ENCODE data around the gene STK39. TPM values are rescaled to one million over a fixed set of nuclear protein-coding genes. Genes with fewer than 3 reads are reported as not detected.
"Not testable (repeated sequence)": the region's sequence is repeated elsewhere in the genome, so short reads cannot be mapped to it uniquely, and the experiment has no call there.

The STK39 gene
- polyA plus RNA-seq, 1 donor (not counting 4 experiments of a cell fraction or from before 2014, with no cell fraction given): 20.7 TPM

DNA sequence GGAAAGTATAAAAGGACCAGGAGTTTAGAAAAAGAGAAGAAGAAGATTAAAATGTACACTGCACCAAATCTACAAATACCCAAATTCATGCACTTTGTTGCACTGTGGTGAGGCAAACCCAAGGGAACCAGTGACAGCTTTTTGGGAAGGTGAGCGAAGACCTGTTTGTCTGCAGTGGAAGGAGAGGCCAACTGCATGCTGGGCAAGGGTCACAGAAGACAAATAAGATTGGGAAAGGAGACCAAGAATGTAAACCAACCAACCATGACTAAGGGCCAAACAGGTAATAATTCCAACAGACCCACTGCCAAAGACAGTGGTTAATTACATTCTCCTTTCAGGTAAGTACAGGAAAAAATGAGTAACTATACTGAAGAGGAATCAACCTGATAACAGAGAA lies 202.8 kb downstream of the STK39 start:
- Histone ChIP-seq H2AFZ (ENCODE audit: control insufficient read depth, low read length) (no peak overlapping the region), H3K4me3 (ENCODE audit: control insufficient read depth in 2 of 3, extremely low read depth in 1 of 3, insufficient read depth in 2 of 3, low read depth in 1 of 3, low read length in 3 of 3) (no peak overlapping the region), H3K9me3 (ENCODE audit: control insufficient read depth, low read depth, low read length) (no peaks in the 10 kb centered on the region), H3K27me3 (ENCODE audit: control insufficient read depth, extremely low read depth, insufficient read depth, low read length) (no peaks in the 10 kb centered on the region), H3K9me1 (ENCODE audit: control insufficient read depth, extremely low read depth, insufficient read depth, low read length) (no peaks in the 10 kb centered on the region), H3K4me2 (ENCODE audit: control insufficient read depth, extremely low read depth, insufficient read depth, low read depth, low read length) (no peak overlapping the region), H4K20me1 (ENCODE audit: control insufficient read depth, extremely low read depth, insufficient read depth, low read length) (no peaks in the 10 kb centered on the region), H3K27ac (ENCODE audit: control insufficient read depth, insufficient read depth, low read length) (no peak overlapping the region), H3K79me2 (ENCODE audit: control insufficient read depth, insufficient read depth, low read length) (no peaks in the 10 kb centered on the region), H3K36me3 (ENCODE audit: control insufficient read depth in 2 of 2, extremely low read depth in 1 of 2, insufficient read depth in 2 of 2, low read length in 2 of 2) (no peaks in the 10 kb centered on the region), H3K9ac (ENCODE audit: control insufficient read depth, extremely low read depth, insufficient read depth, low read length) (no peak overlapping the region), H3K4me1 (ENCODE audit: control insufficient read depth, extremely low read depth, insufficient read depth, low read length) (no peaks in the 10 kb centered on the region)
- dilution Hi-C loops (cut with MboI; ENCODE audit: extremely low pct_ligation_motif_present, low sequenced_read_pairs): no loop called here
- TF ChIP-seq, protein P1, sequence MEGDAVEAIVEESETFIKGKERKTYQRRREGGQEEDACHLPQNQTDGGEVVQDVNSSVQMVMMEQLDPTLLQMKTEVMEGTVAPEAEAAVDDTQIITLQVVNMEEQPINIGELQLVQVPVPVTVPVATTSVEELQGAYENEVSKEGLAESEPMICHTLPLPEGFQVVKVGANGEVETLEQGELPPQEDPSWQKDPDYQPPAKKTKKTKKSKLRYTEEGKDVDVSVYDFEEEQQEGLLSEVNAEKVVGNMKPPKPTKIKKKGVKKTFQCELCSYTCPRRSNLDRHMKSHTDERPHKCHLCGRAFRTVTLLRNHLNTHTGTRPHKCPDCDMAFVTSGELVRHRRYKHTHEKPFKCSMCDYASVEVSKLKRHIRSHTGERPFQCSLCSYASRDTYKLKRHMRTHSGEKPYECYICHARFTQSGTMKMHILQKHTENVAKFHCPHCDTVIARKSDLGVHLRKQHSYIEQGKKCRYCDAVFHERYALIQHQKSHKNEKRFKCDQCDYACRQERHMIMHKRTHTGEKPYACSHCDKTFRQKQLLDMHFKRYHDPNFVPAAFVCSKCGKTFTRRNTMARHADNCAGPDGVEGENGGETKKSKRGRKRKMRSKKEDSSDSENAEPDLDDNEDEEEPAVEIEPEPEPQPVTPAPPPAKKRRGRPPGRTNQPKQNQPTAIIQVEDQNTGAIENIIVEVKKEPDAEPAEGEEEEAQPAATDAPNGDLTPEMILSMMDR (optimal IDR thresholded peaks at IDR 0.05 in 1 of 3, IDR thresholded peaks at IDR 0.05 in 1 of 3, conservative IDR thresholded peaks at IDR 0.05 in 1 of 3; ENCODE audit: extremely low read depth in 1 of 3, insufficient read depth in 2 of 3, low read length in 3 of 3): no peak
- no peak for TF ChIP-seq EZH2 (IDR thresholded peaks at IDR 0.05; ENCODE audit: low read length)
- no peak for FAIRE-seq
- no peak for DNase-seq (ENCODE audit: low read depth, low spot score)

- DNase-seq (ENCODE audit: low read depth, low spot score) (no peak), FAIRE-seq (no peak)
- no peak overlapping the region for H3K4me2 ChIP-seq (ENCODE audit: control insufficient read depth, extremely low read depth, insufficient read depth, low read depth, low read length)
- no peaks in the 10 kb centered on the region for H3K36me3 ChIP-seq (ENCODE audit: control insufficient read depth in 2 of 2, extremely low read depth in 1 of 2, insufficient read depth in 2 of 2, low read length in 2 of 2)
- H3K27me3 ChIP-seq (ENCODE audit: control insufficient read depth, extremely low read depth, insufficient read depth, low read length): no peaks in the 10 kb centered on the region
- H3K79me2 ChIP-seq (ENCODE audit: control insufficient read depth, insufficient read depth, low read length): no peaks in the 10 kb centered on the region
- TF ChIP-seq, protein P1 (optimal IDR thresholded peaks at IDR 0.05 in 1 of 3, IDR thresholded peaks at IDR 0.05 in 1 of 3, conservative IDR thresholded peaks at IDR 0.05 in 1 of 3; ENCODE audit: extremely low read depth in 1 of 3, insufficient read depth in 2 of 3, low read length in 3 of 3): no peak
- TF ChIP-seq EZH2 (IDR thresholded peaks at IDR 0.05; ENCODE audit: low read length): no peak
- H2AFZ ChIP-seq (ENCODE audit: control insufficient read depth, low read length): no peak overlapping the region
- no peaks in the 10 kb centered on the region for H3K9me1 ChIP-seq (ENCODE audit: control insufficient read depth, extremely low read depth, insufficient read depth, low read length)
- H4K20me1 ChIP-seq (ENCODE audit: control insufficient read depth, extremely low read depth, insufficient read depth, low read length): no peaks in the 10 kb centered on the region
- no peak overlapping the region for H3K4me3 ChIP-seq (ENCODE audit: control insufficient read depth in 2 of 3, extremely low read depth in 1 of 3, insufficient read depth in 2 of 3, low read depth in 1 of 3, low read length in 3 of 3)
- no peak overlapping the region for H3K9ac ChIP-seq (ENCODE audit: control insufficient read depth, extremely low read depth, insufficient read depth, low read length)
- no peak overlapping the region for H3K27ac ChIP-seq (ENCODE audit: control insufficient read depth, insufficient read depth, low read length)
- no peaks in the 10 kb centered on the region for H3K4me1 ChIP-seq (ENCODE audit: control insufficient read depth, extremely low read depth, insufficient read depth, low read length)
- no peaks in the 10 kb centered on the region for H3K9me3 ChIP-seq (ENCODE audit: control insufficient read depth, low read depth, low read length)
- dilution Hi-C loops (cut with MboI; ENCODE audit: extremely low pct_ligation_motif_present, low sequenced_read_pairs): no loop called here
Measured at GRCh38 chr2:168044176-168044575, 203.2 kb downstream of the STK39 start.

GRCh38 chr2:168042127-168042824 lies 205.1 kb downstream of the STK39 start:
- H3K79me2 ChIP-seq (ENCODE audit: control insufficient read depth, insufficient read depth, low read length); H3K27ac ChIP-seq (ENCODE audit: control insufficient read depth, insufficient read depth, low read length); DNase-seq (ENCODE audit: low read depth, low spot score); H3K4me3 ChIP-seq (ENCODE audit: control insufficient read depth in 2 of 3, extremely low read depth in 1 of 3, insufficient read depth in 2 of 3, low read depth in 1 of 3, low read length in 3 of 3); H3K9ac ChIP-seq (ENCODE audit: control insufficient read depth, extremely low read depth, insufficient read depth, low read length); H3K4me2 ChIP-seq (ENCODE audit: control insufficient read depth, extremely low read depth, insufficient read depth, low read depth, low read length); H3K27me3 ChIP-seq (ENCODE audit: control insufficient read depth, extremely low read depth, insufficient read depth, low read length); H4K20me1 ChIP-seq (ENCODE audit: control insufficient read depth, extremely low read depth, insufficient read depth, low read length); H3K4me1 ChIP-seq (ENCODE audit: control insufficient read depth, extremely low read depth, insufficient read depth, low read length); H3K9me3 ChIP-seq (ENCODE audit: control insufficient read depth, low read depth, low read length); FAIRE-seq; H3K36me3 ChIP-seq (ENCODE audit: control insufficient read depth in 2 of 2, extremely low read depth in 1 of 2, insufficient read depth in 2 of 2, low read length in 2 of 2); H2AFZ ChIP-seq (ENCODE audit: control insufficient read depth, low read length); dilution Hi-C loops (cut with MboI; ENCODE audit: extremely low pct_ligation_motif_present, low sequenced_read_pairs); H3K9me1 ChIP-seq (ENCODE audit: control insufficient read depth, extremely low read depth, insufficient read depth, low read length): not testable (repeated sequence)
